Activated CD4-positive, alpha-beta T cell treated with anti-CD3 and anti-CD28 coated beads, Interleukin-2, amount 10 ng/mL, durations not matched to agents 7 days and 5 days (primary cell): ENCODE results near the gene TMIGD3. TPM values are rescaled to one million over a fixed set of nuclear protein-coding genes. Genes with fewer than 3 reads are reported as not detected.

Experiments used
- CTCF ChIA-PET: fragments of 350-600 bp; sonication (Branson Sonifier 250); formaldehyde crosslinking; loops from one replicate; lab custom pipeline; 2021; ENCODE audit warnings: antibody characterized with exemption; lab: Charles Lee
- POLR2A ChIA-PET: fragments of 350-600 bp; sonication (Branson Sonifier 250); formaldehyde crosslinking; loops from one replicate; lab custom pipeline; 2021; ENCODE audit warnings: antibody characterized with exemption; lab: Charles Lee
- DNase-seq: peaks from one replicate; pipeline ENCODE4 v3.0.0-alpha.2; 2020
- H3K27ac Mint-ChIP-seq: one replicate; pipeline ENCODE4 v1.8.0; 2021; ENCODE audit warnings: mild to moderate bottlenecking, moderate library complexity, mixed read lengths
- H3K27me3 Mint-ChIP-seq: one replicate; pipeline ENCODE4 v1.8.0; 2021; ENCODE audit warnings: mixed read lengths
- H3K36me3 Mint-ChIP-seq: one replicate; pipeline ENCODE4 v1.8.0; 2021; ENCODE audit warnings: low read depth, mixed read lengths
- H3K4me1 Mint-ChIP-seq: one replicate; pipeline ENCODE4 v1.8.0; 2021; ENCODE audit warnings: mixed read lengths
- H3K4me3 Mint-ChIP-seq: one replicate; pipeline ENCODE4 v1.8.0; 2021; ENCODE audit warnings: mild to moderate bottlenecking, moderate library complexity, mixed read lengths
- H3K9me3 Mint-ChIP-seq: one replicate; pipeline ENCODE4 v1.8.0; 2021; ENCODE audit warnings: mixed read lengths
- total RNA-seq, 2 experiments: library from RNA; stranded (reverse); gene quantifications; one replicate each; pipeline ENCODE4 v1.2.3, GENCODE V29; 2021

Gene TMIGD3
- total RNA-seq, 2 experiments from 2014 or later = not detected

DNA sequence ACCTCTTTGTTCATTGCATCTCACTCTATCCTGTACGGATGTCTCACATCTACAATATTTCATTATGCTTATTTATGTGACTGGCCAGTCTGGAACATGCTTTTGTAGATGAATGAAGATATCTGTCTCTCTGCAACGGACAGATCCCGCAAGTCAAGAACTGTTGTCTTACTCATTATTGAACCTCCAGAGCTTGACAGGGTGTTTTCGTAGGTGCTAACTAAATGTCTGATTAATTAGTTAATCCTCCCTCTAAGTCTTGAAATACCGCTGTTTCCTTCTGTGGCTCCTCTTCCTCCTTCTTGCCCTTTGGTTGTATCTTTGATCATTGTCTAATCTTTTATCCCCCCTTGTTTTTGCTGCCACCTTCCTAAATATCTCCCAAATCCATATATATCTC, 32.8 kb downstream of the TMIGD3 start:
- Mint-ChIP-seq H3K36me3 (peaks cover 19% of the 10 kb centered on the region), H3K27me3 (no peaks in the 10 kb centered on the region), H3K4me1 (peaks cover 26% of the 10 kb centered on the region), H3K27ac (no peak overlapping the region), H3K4me3 (no peak overlapping the region), H3K9me3 (no peaks in the 10 kb centered on the region)
- POLR2A ChIA-PET = interaction anchor here (0.6 kb wide), 1 partner anchor 288 kb away, joined by 5 read pairs; no protein-coding TSS in a partner anchor
- CTCF ChIA-PET = interaction anchor here (0.6 to 1.2 kb wide), 3 partner anchors 277 to 516 kb away, joined by 3 to 8 read pairs (median 3); no protein-coding TSS in a partner anchor
- DNase-seq = no peak

DNA sequence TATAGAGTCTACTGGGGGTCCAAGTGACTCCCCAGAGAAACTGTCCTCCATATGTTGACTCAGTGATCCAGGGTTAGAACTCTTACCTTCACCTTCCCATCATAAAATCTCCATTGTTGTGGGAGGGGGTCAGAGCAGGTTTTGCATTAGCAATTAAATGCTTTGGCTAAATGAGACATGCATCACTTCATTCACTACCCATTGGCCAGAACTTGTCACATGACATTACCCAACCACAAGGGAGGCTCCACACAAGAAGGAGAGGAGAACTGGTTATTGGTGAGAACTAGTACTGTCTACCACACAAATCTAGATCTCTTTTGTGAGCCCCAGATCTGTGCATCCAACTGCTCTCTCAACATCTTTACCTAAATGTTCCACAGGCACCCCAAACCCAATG, 33.9 kb downstream of the TMIGD3 start:
- POLR2A ChIA-PET = no interaction called here

DNA sequence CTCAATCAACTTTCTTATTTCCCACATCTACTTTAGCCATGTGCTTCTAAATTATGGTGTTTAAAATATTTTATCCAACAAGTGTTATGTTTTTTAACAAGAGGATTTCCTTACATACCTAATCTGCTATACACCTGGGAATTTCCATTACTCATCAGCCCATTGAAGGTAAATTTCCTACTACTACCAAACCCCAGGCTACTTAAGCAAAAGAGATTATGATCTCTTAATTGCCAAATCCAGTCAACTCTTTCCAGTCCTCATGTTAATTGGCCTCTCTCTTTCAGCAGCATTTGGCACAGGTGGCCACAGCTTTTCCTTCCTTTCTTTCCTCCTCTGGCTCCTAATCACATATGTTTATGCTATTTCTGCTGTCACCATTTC, 34.7 kb downstream of the TMIGD3 start:
- peaks cover 22% of the 10 kb centered on the region for H3K36me3 Mint-ChIP-seq
- no peak overlapping the region for H3K27ac Mint-ChIP-seq
- no peak for DNase-seq
- H3K27me3 Mint-ChIP-seq = no peaks in the 10 kb centered on the region
- CTCF ChIA-PET = interaction anchor here (0.7 to 1.8 kb wide), 3 partner anchors 10 to 29 kb away, joined by 3 to 6 read pairs (median 5); partner anchors contain the start of gene WDR77
- POLR2A ChIA-PET = no interaction called here
- H3K4me1 Mint-ChIP-seq = peaks cover 20% of the 10 kb centered on the region
- no peaks in the 10 kb centered on the region for H3K9me3 Mint-ChIP-seq
- H3K4me3 Mint-ChIP-seq = no peak overlapping the region

More for the DNA sequence above, 33.9 kb downstream of the TMIGD3 start:
- CTCF ChIA-PET = interaction anchor here (1.6 to 1.8 kb wide), 2 partner anchors 9 to 21 kb away, joined by 5 to 6 read pairs; partner anchors contain the start of gene WDR77
- peaks cover 20% of the 10 kb centered on the region for H3K36me3 Mint-ChIP-seq
- peaks cover 22% of the 10 kb centered on the region for H3K4me1 Mint-ChIP-seq
- no peak overlapping the region for H3K4me3 Mint-ChIP-seq
- no peak overlapping the region for H3K27ac Mint-ChIP-seq
- H3K9me3 Mint-ChIP-seq = no peaks in the 10 kb centered on the region
- H3K27me3 Mint-ChIP-seq = no peaks in the 10 kb centered on the region
- DNase-seq = peak; percentile 5

DNA sequence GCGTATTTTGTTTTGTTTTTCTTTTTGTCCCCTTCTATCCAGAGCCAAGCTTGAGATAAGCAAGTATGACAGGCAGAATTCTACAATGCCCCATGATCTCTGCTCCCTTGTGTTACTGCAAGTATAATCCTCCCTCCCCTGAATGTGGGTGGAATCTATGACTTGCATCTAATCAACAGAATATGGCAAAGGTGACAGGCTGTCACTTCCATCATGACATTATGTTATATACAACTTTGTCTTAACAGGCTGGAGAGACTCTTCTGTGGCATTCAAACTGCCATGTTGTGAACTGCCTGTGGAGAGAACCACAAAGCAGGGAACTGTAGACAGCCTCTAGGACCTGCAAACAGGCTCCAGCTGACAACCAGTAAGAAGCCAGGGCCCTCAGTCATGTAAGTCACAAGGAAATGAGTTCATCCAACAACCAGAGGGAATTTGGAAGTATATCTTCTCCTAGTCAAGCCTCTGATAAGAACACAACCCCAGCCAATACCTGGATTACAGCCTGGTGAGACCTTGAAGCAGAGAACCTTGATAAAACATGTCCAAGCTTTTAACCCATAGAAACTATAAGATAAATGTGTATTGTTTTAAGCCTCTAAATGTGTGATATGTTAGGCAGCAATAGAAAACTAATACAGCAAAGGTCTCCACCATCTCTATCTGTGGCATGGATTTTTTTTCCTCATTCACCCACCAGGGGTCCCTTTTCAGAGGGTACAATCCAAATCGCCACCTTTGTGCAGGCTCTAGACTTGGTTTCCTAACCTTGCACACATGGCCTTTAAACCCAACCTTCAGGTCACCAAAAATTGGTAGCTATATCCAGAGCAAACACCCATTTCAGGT, 35.3 kb downstream of the TMIGD3 start:
- Mint-ChIP-seq H3K4me1 (peaks cover 20% of the 10 kb centered on the region), H3K4me3 (no peak overlapping the region), H3K9me3 (no peaks in the 10 kb centered on the region), H3K27ac (no peak overlapping the region), H3K27me3 (no peaks in the 10 kb centered on the region), H3K36me3 (peaks cover 26% of the 10 kb centered on the region)
- CTCF ChIA-PET = interaction anchor here (1.0 to 1.8 kb wide), 3 partner anchors 8 to 20 kb away, joined by 4 to 6 read pairs (median 5); partner anchors contain the start of gene WDR77
- POLR2A ChIA-PET = no interaction called here
- DNase-seq = peak; percentile 4

DNA sequence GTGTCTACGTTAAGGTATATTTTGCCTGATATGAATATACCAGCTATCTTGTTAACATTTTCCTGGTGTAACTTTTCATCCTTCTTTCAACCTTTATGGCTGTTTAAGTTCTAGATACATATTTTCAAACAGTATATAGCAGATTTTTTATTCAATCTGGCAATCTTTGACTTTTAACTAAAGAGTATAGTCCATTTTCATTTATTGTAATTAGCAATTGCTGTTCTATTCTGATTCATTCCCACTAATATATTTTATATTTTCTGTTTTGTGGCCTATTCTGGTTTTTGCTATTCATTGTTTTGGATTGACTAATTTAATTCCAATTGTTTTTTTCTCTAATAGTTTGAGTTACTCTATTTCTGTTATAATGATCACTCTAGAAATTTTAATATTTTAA, 37.0 kb downstream of the TMIGD3 start:
- peaks cover 35% of the 10 kb centered on the region for H3K36me3 Mint-ChIP-seq
- no peaks in the 10 kb centered on the region for H3K9me3 Mint-ChIP-seq
- no peak overlapping the region for H3K4me3 Mint-ChIP-seq
- no peak for DNase-seq
- H3K4me1 Mint-ChIP-seq = peaks cover 11% of the 10 kb centered on the region
- no peaks in the 10 kb centered on the region for H3K27me3 Mint-ChIP-seq
- H3K27ac Mint-ChIP-seq = no peak overlapping the region
- ChIA-PET POLR2A (no interaction called here), CTCF (interaction anchor here (1.2 to 1.3 kb wide), 2 partner anchors 10 kb away, joined by 3 to 5 read pairs; no protein-coding TSS in a partner anchor)

DNA sequence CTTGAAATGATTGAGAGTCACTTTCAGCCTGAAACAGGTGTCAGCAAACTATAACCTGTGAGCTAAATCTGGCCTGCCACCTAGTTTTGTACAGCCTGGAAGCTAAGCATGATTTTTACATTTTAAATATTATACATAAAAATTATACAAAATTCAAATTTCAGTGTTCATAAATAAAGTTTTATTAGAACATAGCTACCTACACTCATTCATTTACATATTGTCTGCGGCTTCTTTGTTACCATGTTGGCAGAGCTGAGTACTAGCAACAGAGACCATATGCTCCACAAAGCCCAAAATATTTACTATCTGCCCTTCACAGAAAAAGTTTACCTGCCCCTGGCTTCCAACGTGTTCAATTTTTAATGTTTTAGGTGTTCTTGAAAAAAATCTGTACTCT, 37.7 kb downstream of the TMIGD3 start:
- POLR2A ChIA-PET = no interaction called here
- no peak for DNase-seq
- CTCF ChIA-PET = interaction anchor here (1.2 to 1.3 kb wide), 3 partner anchors 9 to 40 kb away, joined by 3 to 5 read pairs (median 3); no protein-coding TSS in a partner anchor
- H3K4me1 Mint-ChIP-seq = peaks cover 11% of the 10 kb centered on the region
- H3K36me3 Mint-ChIP-seq = peaks cover 42% of the 10 kb centered on the region
- no peak overlapping the region for H3K4me3 Mint-ChIP-seq
- H3K27me3 Mint-ChIP-seq = no peaks in the 10 kb centered on the region
- H3K9me3 Mint-ChIP-seq = no peaks in the 10 kb centered on the region
- no peak overlapping the region for H3K27ac Mint-ChIP-seq

DNA sequence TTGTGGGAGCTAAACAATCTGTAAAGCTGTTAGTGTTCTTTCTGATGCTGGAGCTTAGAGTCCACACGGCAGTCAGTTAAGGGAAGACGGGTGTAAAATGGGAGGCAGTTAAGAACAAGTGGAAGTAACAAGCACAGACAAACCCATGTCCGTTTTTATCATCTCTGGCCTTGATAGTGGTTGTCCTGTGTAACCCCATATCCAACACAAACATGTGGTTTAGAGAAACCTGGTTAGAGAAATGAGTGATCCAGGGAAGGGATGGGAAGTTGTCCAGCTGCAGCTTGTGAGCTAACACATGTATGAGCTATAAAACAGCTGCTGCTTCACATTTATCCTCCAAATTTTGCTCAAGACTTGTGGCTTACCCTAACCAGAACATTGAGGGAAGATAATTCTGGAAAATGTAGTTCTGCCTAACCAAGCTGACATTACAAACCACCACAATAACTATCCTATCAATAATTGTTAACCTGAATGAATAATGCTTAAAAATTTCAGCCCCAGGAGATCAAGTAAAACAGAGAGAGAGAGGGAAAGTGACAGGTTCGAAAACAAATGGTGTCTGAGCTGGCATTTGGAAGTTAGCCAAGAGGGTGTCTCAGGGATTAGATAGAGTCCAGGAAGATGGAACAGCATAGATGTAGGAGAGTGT, 40.3 kb downstream of the TMIGD3 start:
- POLR2A ChIA-PET = interaction anchor here (1.3 kb wide), 1 partner anchor 13 kb away, joined by 10 read pairs; no protein-coding TSS in a partner anchor
- peaks cover 11% of the 10 kb centered on the region for H3K4me1 Mint-ChIP-seq
- H3K36me3 Mint-ChIP-seq = peaks cover 62% of the 10 kb centered on the region
- H3K27ac Mint-ChIP-seq = no peak overlapping the region
- H3K27me3 Mint-ChIP-seq = no peaks in the 10 kb centered on the region
- no peak overlapping the region for H3K4me3 Mint-ChIP-seq
- DNase-seq = no peak
- CTCF ChIA-PET = interaction anchor here (0.7 to 1.2 kb wide), 3 partner anchors 10 to 47 kb away, joined by 4 to 5 read pairs (median 5); no protein-coding TSS in a partner anchor
- H3K9me3 Mint-ChIP-seq = no peaks in the 10 kb centered on the region

DNA sequence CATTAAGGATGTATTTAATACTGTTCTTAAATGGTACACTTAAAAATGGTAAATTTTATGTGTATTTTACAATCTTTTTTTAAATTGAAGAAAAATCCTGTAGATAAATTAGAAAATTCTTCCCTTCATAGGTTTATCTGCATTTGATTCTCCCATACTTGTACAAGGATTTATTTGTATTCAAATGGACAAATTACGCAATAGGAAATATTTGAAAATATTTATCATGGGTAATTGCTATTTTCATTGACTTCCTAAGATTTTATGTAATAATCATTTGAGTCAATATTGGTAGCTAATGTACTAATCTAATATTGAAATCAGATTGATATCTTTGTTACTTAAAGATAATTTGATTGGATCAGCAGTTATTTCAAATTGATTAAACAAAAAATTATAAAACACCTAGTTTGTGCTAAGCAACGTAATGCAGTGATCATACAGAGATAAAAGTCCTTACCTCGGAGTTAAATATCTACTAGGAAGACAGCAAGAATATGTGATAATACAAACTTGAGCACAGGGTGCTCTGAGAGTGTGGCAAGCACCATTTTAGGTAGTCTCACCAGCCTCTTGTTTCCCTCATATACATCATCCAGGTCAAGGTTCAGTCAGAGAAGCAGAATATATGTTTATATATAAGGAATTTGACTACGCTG, 40.9 kb downstream of the TMIGD3 start:
- CTCF ChIA-PET = interaction anchor here (0.6 to 1.7 kb wide), 5 partner anchors 10 to 1222 kb away, joined by 3 to 5 read pairs (median 4); no protein-coding TSS in a partner anchor
- peaks cover 13% of the 10 kb centered on the region for H3K4me1 Mint-ChIP-seq
- peaks cover 68% of the 10 kb centered on the region for H3K36me3 Mint-ChIP-seq
- H3K4me3 Mint-ChIP-seq = no peak overlapping the region
- H3K27ac Mint-ChIP-seq = no peak overlapping the region
- POLR2A ChIA-PET = interaction anchor here (1.3 kb wide), 1 partner anchor 12 kb away, joined by 10 read pairs; no protein-coding TSS in a partner anchor
- DNase-seq = no peak
- H3K9me3 Mint-ChIP-seq = no peaks in the 10 kb centered on the region
- H3K27me3 Mint-ChIP-seq = no peaks in the 10 kb centered on the region

DNA sequence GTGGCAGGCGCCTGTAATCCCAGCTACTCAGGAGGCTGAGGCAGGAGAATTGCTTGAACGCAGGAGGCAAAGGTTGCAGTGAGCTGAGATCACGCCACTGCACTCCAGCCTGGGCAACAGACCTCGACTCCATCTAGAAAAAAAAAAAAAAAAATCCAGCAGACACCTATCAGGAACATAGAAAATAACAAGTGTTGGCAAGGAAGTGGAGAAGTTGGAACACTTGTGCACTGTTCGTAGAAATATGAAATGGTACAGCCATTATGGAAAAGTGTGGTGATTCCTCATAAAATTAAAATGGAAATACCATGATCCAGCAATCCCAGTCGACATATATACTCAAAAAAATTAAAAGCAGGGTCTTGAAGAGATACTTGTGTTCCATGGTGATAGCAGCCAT, 41.7 kb downstream of the TMIGD3 start:
- ChIA-PET CTCF (interaction anchor here (0.6 to 1.7 kb wide), 3 partner anchors 9 to 1222 kb away, joined by 3 to 4 read pairs (median 4); no protein-coding TSS in a partner anchor), POLR2A (interaction anchor here (1.3 kb wide), 1 partner anchor 11 kb away, joined by 10 read pairs; no protein-coding TSS in a partner anchor)
- Mint-ChIP-seq H3K36me3 (peaks cover 71% of the 10 kb centered on the region), H3K27me3 (no peaks in the 10 kb centered on the region), H3K4me3 (no peak overlapping the region), H3K4me1 (peaks cover 17% of the 10 kb centered on the region), H3K9me3 (no peaks in the 10 kb centered on the region), H3K27ac (no peak overlapping the region)
- DNase-seq = no peak

DNA sequence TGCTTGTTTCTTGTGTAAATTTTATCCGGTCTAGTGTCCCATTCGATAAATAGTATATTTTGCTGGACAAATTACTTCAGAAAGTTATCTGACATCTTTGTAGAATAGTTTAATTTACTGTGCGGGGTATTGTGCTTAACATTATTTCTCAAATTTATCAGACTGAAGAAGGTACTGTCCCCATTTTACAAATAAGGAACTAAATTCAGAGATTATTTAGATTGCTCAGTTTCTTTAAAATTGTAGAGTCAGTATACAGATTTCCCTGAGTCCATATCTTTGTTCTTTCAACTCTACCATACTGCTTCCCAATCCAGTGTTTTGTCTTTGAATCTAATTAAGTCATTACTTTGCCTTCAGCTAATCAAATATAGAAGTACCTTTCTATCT, 47.8 kb downstream of the TMIGD3 start:
- H3K4me3 Mint-ChIP-seq = peak overlapping the region; percentile 32
- H3K27ac Mint-ChIP-seq = peak overlapping the region; percentile 65
- ChIA-PET CTCF (interaction anchor here (2.1 kb wide), 1 partner anchor 10 kb away, joined by 5 read pairs; no protein-coding TSS in a partner anchor), POLR2A (no interaction called here)
- DNase-seq = no peak
- peaks cover 84% of the 10 kb centered on the region for H3K36me3 Mint-ChIP-seq
- no peaks in the 10 kb centered on the region for H3K9me3 Mint-ChIP-seq
- H3K4me1 Mint-ChIP-seq = peaks cover 62% of the 10 kb centered on the region
- no peaks in the 10 kb centered on the region for H3K27me3 Mint-ChIP-seq

DNA sequence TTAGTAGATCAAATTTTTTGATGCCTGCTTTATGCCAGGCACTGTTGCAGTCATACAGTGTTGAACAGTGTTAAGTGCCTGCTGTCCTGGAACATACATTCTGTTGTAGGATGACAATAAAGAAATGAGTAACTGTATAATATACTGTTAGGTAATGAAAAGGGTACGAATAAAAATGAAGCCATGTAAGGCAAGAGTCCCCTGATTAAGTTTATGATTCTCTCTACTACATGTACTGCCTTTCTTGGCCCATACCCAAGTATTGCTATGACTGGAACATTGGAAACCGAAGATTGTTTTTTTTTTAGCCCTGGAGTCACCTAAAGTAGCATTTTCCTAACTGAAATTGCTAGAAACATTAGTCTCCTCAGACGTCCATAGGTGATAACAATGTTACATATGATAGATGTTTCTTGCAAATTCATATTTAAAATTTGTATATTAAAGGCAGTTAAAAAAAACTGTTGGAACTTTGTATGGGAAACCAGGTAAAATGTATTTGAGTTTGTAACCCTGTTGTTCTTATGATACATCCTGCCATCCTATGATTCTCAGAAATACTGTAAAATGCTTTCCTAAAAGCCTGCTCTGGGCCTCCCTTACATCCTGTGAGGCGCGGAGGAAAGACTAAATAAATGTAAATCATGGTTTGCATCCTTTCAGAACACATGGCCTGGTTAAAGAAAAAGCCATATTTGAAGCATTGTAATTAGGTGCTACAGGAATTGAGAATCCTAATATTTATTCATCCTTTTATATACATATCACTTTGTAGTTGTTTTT, 48.4 kb downstream of the TMIGD3 start:
- Mint-ChIP-seq H3K36me3 (peaks cover 86% of the 10 kb centered on the region), H3K27ac (peak overlapping the region; percentile 65), H3K4me3 (peak overlapping the region; percentile 32), H3K9me3 (no peaks in the 10 kb centered on the region), H3K4me1 (peaks cover 66% of the 10 kb centered on the region), H3K27me3 (no peaks in the 10 kb centered on the region)
- ChIA-PET CTCF (interaction anchor here (2.1 kb wide), 1 partner anchor 11 kb away, joined by 5 read pairs; no protein-coding TSS in a partner anchor), POLR2A (no interaction called here)
- DNase-seq = no peak
